ENCODE results near the gene NR3C1.
"Not testable (repeated sequence)": the region's sequence is repeated elsewhere in the genome, so short reads cannot be mapped to it uniquely, and the experiment has no call there.

NR3C1 gene

DNA sequence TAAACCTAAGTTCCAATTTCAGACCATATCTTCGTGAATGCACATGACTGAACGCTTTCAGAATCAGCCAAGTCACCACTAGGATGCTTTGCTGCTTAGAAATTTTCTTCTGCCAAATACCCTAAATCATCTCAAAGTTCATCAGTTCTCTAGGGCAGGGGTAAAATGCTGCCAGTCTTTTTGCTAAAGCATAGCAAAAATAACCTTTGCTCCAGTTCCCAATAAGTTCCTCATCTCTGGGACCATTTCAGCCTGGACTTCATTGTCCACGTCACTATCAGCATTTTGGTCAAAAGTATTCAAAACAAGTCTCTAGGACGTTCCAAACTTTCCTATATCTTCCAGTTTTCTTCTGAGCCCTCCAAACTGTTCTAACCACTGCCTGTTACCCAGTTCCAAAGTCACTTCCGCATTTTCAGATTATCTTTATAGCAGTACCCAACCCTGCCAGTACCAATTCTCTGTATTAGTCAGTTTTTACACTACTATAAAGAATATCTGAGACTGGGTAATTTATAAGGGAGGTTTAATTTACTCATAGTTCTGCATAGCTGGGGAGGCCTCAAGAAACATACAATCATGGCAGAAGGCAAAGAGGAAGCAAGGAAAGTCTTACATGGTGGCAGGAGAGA, 74.8 kb downstream of the NR3C1 start:
- no peak for DNase-seq

DNA sequence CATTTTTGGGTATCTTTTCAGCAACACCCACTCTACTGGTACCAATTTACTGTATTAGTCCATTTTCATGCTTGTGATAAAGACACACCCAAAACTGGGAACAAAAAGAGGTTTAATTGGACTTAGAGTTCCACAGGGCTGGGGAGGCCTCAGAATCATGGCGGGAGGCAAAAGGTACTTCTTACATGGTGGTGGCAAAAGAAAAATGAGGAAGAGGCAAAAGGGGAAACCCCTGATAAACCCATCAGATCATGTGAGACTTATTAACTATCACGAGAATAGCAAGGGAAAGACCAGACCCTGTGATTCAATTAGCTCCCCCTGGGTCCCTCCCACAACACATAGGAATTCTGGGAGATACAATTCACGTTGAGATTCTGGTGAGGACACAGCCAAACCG, 78.4 kb downstream of the NR3C1 start:
- DNase-seq, result not testable (repeated sequence)

DNA sequence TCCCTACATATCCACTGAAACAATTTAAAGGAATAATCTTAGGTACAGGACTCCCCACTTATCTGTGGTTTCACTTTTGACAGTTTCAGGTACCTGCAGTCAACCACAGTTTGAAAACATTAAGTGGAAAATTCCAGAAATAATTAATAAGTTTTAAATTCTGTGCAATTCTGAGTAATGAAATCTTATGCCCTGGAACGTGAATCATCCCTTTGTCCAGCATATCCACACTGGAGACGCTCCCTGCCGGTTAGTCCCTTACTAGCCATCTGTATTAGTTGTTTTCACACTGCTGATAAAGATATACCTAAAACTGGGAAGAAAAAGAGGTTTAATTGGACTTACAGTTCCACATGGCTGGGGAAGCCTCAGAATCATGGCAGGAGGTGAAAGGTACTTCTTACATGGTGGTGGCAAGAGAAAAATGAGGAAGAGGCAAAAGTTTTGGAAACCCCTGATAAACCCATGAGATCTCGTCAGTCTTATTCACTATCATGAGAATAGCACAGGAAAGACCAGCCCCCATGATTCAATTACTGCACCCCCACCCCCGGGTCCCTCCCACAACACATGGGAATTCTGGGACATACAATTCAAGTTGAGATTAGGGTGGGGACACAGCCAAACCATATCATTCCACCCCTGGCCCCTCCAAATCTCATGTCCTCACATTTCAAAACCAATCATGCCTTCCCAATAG, 80.4 kb downstream of the NR3C1 start:
- not testable (repeated sequence) for DNase-seq

DNA sequence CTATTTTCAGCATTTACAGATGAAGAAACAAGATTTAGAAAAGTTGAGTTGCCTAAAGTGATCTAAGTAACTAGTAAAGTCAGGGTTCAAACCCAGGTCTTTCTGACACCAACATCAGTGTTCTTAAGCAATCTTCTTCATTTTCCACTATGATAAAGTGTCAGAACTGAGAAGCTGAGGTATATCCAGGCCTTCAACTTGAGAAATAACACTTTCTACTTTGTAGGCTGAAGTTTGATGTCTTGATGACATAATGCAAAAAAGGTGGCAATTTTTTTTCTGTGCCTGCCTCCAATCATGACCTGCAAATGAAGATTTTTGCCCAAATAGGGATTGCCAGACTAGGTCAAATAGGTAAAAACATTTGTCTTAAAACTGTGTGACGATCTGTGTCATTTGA, 81.3 kb downstream of the NR3C1 start:
- DNase-seq, result no peak

DNA sequence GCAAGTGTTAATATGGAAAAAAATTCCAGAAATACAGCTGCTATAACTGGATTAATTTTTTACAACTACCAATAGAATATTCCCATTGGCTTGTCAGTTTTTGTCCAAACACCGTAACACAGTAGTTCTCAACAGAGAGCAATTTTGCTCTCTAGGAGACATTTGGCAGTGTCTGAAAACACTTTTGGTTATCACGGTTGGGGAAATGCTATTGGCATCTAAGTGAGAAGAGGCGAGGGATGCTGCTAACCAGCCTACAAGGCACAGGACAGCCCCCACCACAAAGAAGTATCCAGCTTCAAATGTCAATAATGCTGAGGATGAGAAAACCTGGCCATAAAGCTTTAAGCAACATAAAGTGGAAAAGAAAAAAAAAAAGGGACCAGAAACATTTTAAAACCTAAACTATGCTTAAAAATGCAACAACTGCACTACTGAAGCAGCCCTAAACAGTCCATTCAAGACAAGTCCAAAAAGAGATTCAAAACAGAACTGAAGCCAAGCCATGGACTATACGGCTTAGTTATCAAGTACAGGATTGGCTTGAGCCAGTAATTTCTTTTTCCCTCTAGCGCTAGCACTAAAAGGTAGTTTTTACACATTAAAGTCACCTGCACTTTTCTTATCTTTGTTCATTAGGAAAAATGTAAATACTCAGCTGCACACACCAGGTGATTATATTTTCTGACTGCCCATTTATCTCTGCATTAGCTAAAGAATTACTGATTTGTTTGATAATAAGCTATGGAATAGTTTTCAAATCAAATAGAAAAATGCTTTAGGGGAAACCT, 83.9 kb downstream of the NR3C1 start:
- DNase-seq, result no peak

DNA sequence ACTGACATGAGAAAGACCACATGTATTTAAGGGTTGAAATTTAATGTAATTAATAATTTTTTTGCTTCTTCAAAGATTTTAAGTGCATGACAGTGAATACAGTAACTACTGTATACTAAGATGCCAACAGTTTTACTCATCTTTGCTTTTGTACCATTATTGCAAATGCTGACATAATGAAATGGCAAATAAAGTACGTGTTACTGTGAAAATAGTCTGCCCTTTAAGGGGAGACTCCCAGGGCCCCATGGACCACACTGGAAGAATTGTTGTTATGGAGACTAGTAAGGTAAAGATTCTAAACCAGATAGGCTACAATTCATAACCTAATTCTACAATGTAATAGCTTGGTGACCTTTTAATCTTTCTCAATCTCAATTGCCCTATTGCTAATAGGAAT, 84.7 kb downstream of the NR3C1 start:
- no peak for DNase-seq

DNA sequence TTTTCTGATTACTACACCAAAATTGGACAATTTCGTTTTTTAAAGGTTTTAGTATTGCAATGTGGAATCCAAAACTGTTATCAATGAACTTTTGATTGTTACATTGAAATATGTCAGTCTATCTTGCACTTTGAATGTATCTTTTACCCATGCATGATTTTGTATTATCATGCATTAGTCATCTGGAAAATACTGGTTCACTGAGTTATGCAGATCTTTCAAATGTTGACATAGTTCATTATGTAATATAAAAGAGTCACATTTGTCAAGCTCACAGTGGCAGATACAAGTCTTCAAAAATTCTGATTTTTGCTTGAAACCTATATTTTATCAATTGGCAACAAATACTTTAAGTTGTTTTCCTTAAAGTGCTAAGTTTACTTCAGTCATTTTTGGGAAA, 85.2 kb downstream of the NR3C1 start:
- DNase-seq, result no peak

DNA sequence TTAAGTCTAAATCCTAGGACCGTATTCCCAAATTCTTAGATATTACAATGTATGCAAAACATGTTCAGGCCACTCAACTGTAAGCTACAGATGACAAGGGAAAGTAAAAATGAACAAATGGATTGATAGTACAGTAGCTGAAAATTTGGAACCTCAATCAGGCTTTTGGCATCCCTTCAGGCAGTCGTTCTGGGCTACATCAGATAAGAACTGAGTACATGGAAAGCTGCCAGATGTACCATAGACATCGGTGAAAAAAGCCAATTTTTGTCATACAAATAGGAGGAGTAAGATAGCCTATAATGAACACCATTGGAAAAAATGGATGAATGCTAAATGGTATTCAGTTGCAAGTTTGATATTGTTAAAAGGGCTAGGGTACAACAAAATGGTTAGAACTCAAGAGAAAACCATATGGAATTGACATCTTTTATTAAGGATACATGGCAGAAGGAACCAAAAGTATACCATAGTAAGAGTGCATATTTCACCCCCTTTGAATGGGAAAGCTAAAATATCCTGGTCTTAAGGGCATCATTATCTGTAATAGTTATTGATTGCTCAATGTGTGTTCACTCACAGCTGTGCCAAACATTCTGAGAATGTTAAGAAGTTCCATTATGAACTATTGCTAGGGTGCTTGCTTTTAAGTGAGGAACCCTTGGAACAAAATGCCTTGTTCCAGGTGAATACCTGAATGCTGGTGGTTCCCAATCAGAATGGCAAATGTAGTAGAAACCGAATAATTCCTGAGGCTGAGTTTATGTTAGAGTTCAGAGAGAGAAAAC, 86.4 kb downstream of the NR3C1 start:
- DNase-seq, result no peak

DNA sequence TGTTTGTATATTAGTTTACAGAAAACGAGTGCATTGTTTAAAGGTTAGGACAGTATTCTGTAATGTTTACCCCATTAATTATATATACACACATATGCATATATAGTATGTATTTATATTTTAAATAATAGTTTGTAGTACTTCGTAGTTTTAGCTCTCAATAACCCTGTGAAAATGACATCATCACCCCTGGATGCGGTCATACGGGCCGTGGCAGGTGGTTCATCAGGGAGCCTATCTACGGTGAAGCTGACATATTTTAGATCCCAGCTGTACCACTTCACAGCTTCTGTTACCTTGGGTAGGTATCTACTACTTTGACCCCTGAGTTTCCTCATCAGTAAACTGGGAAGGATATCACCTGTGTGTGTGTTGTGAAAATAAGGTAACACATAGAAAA, 87.1 kb downstream of the NR3C1 start:
- no peak for DNase-seq

DNA sequence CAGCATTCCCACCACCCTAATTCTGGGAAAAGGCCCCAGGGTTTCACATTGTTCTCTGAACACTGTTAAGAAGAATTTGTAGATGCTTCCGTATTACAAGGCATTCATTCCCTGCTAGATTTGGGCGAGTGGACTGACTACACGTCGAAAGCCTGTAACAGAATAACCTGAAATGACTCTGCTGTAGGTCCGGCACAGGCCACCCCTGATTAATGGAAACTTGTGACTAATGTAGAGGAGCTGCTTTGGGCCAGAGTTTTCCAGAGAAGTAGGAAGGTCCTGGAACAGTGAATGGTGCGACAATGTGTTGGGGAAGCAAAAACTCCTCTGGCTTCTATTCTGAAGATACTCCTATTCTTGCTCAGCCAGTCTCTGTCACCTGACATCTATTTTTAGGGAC, 87.6 kb downstream of the NR3C1 start:
- no peak for DNase-seq

DNA sequence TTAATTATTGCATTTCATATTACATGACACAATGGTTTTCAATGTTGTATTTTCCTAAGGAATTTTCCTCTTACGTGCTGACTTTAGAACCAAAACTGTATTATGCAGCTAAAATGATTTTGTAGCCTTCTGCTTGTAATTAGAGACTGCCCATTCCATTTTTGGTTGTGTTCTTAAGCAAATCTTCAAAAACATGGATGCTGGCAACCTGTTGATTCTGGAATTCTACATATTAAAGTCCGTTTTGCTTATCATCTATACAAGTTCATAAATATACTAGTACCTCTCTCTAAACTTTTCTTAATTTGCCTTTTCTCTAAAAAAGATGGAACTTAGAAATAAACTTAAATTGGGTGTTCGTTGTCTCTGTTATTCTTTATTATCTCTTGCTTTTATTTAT, 88.3 kb downstream of the NR3C1 start:
- DNase-seq, result no peak

DNA sequence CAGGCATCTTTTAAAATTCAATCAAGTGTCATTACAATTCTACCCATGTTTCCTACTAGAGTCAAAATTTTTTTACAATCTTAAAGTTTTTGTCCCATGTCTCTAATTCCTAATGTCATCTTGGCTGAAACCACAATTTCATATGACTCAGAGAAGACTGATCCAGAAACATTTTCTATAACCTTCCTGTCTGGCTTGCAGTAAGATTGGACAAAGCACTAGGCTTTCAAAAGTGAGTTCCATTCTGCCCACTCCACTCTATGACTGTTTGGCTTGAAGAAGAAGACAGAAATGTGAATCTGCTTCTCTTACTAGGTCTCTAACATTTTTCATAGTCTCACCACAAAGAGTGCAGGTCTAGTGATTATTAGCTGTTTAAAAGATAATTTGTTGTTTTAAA, 88.8 kb downstream of the NR3C1 start:
- DNase-seq, result no peak

DNA sequence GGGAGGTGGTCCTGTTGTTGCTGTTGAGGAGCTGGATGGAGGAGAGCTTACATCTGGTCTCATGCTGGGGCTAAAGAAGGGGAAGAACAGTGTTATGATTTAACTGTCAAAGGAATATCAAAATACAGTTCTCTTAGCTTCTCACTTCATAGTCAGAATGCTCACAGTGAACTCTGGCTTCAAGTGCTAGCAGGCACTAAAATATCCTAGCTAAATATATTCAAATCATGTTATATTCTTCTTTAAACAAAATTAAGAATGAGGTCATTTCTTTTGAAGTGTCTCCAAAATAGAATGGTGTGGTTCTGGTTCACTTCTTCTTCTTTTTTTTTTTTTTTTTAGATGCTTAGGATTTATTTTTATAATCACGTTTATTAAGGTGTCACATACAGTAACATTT, 89.4 kb downstream of the NR3C1 start:
- DNase-seq, result no peak

DNA sequence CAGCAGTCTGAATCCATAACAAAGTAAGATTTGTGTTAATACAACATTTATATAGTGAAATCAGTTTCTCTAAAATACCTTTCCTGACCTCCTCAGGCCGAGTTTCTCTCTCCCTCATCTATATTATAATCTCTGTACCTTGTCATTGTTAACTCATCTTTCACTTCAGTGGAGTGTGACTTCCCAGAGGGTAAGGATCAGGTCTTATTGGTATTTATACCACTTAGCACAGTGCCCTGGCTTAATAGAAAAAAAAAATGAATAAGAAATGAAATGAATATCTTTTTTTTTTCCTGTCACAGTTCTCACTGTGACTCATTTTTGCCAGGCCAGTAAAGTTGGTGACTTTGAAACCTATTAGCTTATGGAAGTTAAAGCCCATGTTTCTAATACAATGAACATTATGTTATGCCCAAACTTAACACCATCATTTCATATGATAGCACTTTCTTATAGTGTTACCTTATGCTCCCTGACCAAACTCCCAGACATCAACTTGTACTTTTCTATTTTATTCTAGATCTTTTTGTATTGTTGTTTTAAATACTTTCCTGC, 90.1 kb downstream of the NR3C1 start:
- DNase-seq, result no peak

DNA sequence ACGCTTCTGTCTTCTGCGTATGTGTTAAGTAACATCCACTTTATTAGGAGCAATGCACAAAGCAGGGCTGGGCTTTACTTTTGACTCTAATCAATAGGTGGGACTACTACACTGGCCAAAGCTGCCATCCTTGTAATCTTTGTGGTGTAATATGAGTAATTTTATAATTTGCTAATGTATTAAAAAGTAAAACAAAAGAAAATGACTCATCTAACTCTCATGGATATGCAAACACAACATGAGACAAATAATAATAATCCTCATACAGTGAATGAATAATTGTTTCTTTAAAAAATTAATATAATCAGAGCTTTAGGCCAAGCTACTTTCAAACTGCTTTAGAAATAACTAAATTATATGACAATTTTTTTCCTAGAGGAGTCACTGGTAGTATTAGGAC, 90.7 kb downstream of the NR3C1 start:
- no peak for DNase-seq

DNA sequence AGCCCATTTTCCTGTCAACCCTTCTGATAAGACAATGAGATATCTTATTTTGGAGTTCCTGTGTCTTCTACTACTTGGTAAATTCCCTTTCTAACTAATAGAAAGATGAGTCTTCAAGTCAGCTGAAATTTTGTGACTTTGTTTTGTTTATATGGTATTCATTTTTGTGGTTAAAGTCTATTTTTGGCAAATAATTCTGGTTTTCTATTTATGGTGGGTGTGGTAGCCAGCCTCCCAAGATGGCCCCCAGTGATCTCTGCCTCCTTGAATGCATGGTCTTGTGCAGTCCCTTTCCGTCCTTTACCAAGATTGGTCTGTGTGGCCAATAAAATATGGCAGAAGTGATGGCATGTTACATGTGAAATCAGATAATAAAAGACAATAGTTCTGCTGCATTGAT, 91.5 kb downstream of the NR3C1 start:
- DNase-seq, result no peak

DNA sequence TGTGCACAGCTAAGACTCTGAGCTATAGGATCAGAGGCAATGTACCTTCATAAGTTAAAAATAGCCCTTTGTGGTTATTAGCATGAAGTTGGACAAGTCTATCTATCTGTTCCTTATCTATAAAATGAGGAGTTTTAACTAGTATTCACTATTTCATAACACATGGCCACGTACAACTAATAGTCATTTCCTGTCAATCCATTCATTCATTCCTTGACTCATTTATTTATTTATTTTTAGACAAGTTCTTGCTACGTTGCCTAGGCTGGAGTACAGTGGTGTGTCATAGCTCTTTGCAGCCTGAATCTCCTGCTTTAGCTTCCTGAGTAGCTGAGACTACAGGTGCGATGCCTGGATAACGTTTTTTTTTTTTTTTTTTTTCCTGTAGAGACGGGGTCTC, 92.1 kb downstream of the NR3C1 start:
- DNase-seq, result no peak

DNA sequence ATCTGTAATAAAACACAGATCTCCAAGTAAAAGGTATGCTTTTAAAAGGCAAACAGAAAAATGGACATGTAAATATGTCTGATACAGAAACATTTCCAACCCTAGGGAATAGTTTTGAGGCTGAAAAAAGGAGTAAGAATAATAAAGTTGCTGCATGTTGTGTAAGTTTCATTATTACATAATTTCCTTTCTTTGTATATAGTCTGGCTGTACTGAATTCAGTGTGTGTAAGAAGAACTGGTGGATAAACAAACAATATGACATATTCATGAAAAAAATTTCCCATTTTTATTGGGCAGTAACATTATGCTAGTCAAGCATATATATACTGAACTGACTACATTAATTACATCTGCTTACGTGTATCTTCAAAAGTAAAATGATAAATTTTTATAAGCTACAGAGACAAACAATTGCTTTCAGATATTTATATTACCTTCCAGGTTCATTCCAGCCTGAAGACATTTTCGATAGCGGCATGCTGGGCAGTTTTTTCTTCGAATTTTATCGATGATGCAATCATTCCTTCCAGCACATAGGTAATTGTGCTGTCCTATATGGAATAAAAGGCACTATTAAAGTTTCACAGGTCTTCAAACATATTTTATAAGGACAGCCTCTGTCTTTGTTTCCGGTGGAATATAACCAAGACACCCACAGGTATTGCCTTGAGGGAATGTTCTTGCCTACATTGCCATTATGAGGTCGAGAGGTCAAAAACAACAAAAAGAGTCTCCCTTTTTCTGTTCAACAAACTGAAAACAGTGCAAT, 93.6 kb downstream of the NR3C1 start:
- no peak for DNase-seq

DNA sequence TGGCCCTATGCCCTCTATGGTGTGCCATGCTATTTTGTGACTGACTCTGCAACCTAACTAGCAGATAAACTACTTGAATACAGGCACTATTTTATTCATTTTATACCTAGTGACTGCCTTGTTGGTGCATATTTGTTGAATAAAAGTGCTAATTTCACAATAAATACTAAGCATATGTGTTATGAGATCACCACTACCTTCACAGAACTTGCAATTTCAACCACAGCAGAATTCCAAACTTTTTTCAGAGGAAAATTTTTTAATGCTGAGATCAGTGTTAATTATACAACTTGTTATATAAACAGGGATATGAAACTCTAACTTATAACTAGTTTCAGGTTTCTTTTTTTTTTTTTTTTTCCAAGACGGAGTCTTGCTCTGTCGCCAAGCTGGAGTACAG, 94.8 kb downstream of the NR3C1 start:
- no peak for DNase-seq

DNA sequence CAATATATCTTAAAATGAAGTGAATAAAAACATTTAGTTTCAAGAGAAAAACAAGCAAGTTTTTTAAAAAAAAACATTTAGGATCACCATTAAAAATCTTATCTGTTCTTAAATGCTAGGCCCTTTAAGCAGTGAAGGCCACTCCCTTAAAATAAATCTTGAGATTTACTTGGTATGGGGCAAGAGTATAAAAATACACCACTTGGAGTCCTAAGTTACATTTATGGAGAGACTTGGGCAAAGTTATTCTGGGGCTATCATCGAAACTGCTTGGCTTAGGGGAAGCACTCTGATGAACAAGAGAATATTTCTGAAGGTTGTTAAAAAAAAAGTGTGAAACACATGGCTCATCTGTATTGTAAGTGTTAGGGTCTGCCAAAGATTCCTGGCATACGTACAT, 97.4 kb downstream of the NR3C1 start:
- no peak for DNase-seq

DNA sequence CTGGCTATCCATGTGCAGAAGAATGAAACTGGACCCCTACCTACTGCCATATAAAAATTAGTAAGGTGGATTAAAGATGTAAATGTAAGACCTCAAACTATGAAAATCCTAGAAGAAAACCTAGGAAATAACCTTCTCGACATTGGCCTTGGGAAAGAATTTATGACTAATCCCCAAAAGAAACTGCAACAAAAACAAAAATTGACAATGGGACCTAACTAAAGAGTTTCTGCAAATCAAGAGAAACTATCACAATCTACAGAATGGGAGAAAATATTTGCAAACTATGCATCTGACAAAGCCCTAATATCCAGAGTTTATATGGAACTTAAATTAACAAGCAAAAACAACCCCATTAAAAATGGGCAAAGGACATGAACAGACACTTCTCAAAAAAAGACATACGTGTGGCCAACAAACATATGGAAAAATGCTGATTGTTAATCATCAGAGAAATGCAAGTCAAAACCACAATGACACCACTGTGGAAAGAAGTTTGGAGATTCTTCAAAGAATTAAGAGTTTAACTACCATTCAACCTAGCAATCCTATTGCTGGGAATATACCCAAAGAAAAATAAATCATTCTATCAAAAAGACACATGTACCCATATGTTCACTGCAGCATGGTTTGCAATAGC, 98.5 kb downstream of the NR3C1 start:
- DNase-seq, result no peak
